ENCODE results near the gene IQGAP2. TPM values are rescaled to one million over a fixed set of nuclear protein-coding genes. Genes with fewer than 3 reads are reported as not detected.

The IQGAP2 gene
- total and polyA plus RNA-seq, 2 donors (not counting 1 experiment from before 2014, with no cell fraction given): 8.1 to 15.0 TPM

DNA sequence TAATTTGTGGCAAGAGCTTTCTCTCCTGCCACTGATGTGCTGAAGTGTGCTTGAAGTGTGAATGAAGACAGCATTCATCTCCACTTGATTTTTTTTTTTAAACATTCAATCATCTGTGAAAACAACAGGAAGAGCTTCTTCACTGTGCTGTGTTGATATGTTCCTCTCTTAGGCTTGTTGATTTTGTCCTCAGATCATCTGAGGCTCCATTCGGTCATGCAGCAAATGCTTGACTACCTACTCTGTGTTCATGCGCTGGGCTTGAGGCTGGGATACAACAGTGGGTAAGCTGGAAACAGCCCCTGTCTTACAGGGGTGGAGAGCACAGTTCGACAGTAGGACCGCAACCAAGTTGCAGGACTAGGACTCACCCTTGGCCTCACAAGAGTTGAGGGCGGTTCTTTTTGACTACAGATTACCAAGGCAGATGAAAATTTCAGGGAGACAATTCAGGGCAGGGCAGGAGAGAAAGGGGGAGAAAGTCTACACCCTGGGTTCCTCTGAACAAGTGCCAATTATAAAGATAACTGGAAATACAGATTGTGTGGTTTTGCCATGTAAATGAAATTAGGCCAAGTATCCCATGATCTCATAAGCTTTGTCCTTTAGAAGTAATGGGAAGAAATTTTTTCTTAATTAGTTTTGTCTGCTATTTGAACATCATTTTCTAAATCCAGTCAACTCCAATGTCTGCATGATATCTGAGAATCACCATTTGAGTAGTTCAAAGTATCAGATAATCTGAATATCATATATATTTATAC, 281.9 kb downstream of the IQGAP2 start:
- WGBS (ENCODE audit: insufficient coverage): 79% methylated on average over 5 of the region's 5 CpGs
- Histone ChIP-seq H3K79me2 (ENCODE audit: control insufficient read depth, insufficient read depth, low read length) (no peaks in the 10 kb centered on the region), H3K9ac (ENCODE audit: low read length) (no peak overlapping the region), H2AFZ (ENCODE audit: insufficient read depth, low read depth, low read length, poor library complexity, severe bottlenecking) (peak overlapping the region; percentile 3), H3K4me3 (ENCODE audit: control extremely low read depth in 1 of 5, extremely low read depth in 1 of 5, insufficient read depth in 1 of 5, low read depth in 2 of 5, low read length in 4 of 5) (no peak overlapping the region), H3K4me1 (ENCODE audit: control insufficient read depth in 2 of 2, insufficient read depth in 2 of 2, low read length in 2 of 2) (peaks cover 3 to 8% of the 10 kb centered on the region in 2 donors), H3K27me3 (replicated peaks in 1 of 4; ENCODE audit: control extremely low read depth in 1 of 4, control insufficient read depth in 3 of 4, insufficient read depth in 4 of 4, low read length in 3 of 4) (no peaks in the 10 kb centered on the region), H3K4me2 (replicated peaks; ENCODE audit: low read depth, low read length, poor library complexity, severe bottlenecking) (no peak overlapping the region), H3K9me3 (ENCODE audit: control extremely low read depth in 1 of 3, control insufficient read depth in 2 of 3, insufficient read depth in 1 of 3, low read length in 2 of 3) (no peaks in the 10 kb centered on the region), H4K20me1 (ENCODE audit: control insufficient read depth, insufficient read depth, low read length, poor library complexity, severe bottlenecking) (no peaks in the 10 kb centered on the region), H3K36me3 (replicated peaks in 1 of 2; ENCODE audit: control extremely low read depth in 1 of 2, control insufficient read depth in 1 of 2, extremely low read depth in 1 of 2, insufficient read depth in 2 of 2, low read length in 1 of 2) (peaks cover 0 to 10% of the 10 kb centered on the region in 2 experiments), H3K27ac (ENCODE audit: low read length in 2 of 2) (no peak overlapping the region)
- ChIA-PET CTCF (no interaction called here), POLR2A (no interaction called here)
- Mint-ChIP-seq H3K27ac (no peak overlapping the region), H3K4me1 (peaks cover 12% of the 10 kb centered on the region), H3K27me3 (peaks cover under 1% of the 10 kb centered on the region), H3K4me3 (no peak overlapping the region), H3K9me3 (ENCODE audit: insufficient read depth) (no peaks in the 10 kb centered on the region)
- DNase-seq (no peak), ATAC-seq (ENCODE audit: low read depth) (no peak)
- intact Hi-C loops (cut with micrococcal nuclease): no loop called here
- TF ChIP-seq EZH2 (IDR thresholded peaks at IDR 0.05; ENCODE audit: borderline replicate concordance, insufficient read depth, low read depth, low read length, poor library complexity, severe bottlenecking): no peak
- TF ChIP-seq CTCF (IDR thresholded peaks at IDR 0.05): no peak

DNA sequence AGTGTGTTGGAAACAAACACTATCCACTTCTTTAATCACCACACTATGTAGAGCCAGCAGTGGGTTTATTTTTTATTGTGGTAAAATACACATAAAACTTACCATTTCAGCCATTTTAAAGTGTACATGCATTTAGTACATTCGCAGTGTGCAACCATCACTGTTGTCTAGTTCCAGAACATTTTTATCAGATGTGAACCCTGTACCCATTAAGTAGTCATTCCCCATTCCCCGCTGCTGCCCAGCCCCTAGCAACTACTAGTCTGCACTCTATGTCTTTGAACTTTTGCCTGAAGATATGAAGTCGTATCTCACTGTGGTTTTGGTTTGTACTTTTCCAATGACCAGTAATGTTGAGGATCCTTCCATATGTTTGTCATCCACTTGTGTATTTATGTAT, 282.6 kb downstream of the IQGAP2 start:
- Histone ChIP-seq H3K9ac (ENCODE audit: low read length) (no peak overlapping the region), H3K4me2 (replicated peaks; ENCODE audit: low read depth, low read length, poor library complexity, severe bottlenecking) (no peak overlapping the region), H2AFZ (ENCODE audit: insufficient read depth, low read depth, low read length, poor library complexity, severe bottlenecking) (no peak overlapping the region), H3K27me3 (replicated peaks in 1 of 4; ENCODE audit: control extremely low read depth in 1 of 4, control insufficient read depth in 3 of 4, insufficient read depth in 4 of 4, low read length in 3 of 4) (no peaks in the 10 kb centered on the region), H3K27ac (ENCODE audit: low read length in 2 of 2) (no peak overlapping the region), H3K4me3 (ENCODE audit: control extremely low read depth in 1 of 5, extremely low read depth in 1 of 5, insufficient read depth in 1 of 5, low read depth in 2 of 5, low read length in 4 of 5) (no peak overlapping the region), H3K9me3 (ENCODE audit: control extremely low read depth in 1 of 3, control insufficient read depth in 2 of 3, insufficient read depth in 1 of 3, low read length in 2 of 3) (no peaks in the 10 kb centered on the region), H3K4me1 (ENCODE audit: control insufficient read depth in 2 of 2, insufficient read depth in 2 of 2, low read length in 2 of 2) (peaks cover 3 to 8% of the 10 kb centered on the region in 2 donors), H4K20me1 (ENCODE audit: control insufficient read depth, insufficient read depth, low read length, poor library complexity, severe bottlenecking) (no peaks in the 10 kb centered on the region), H3K36me3 (replicated peaks in 1 of 2; ENCODE audit: control extremely low read depth in 1 of 2, control insufficient read depth in 1 of 2, extremely low read depth in 1 of 2, insufficient read depth in 2 of 2, low read length in 1 of 2) (peaks cover 0 to 10% of the 10 kb centered on the region in 2 experiments), H3K79me2 (ENCODE audit: control insufficient read depth, insufficient read depth, low read length) (no peaks in the 10 kb centered on the region)
- ChIA-PET POLR2A (no interaction called here), CTCF (no interaction called here)
- no peak overlapping the region for H3K27ac Mint-ChIP-seq
- WGBS (ENCODE audit: insufficient coverage): 100% methylated on average over 2 of the region's 3 CpGs
- intact Hi-C loops (cut with micrococcal nuclease): no loop called here
- peaks cover 12% of the 10 kb centered on the region for H3K4me1 Mint-ChIP-seq
- DNase-seq (no peak), ATAC-seq (ENCODE audit: low read depth) (no peak)
- TF ChIP-seq EZH2 (IDR thresholded peaks at IDR 0.05; ENCODE audit: borderline replicate concordance, insufficient read depth, low read depth, low read length, poor library complexity, severe bottlenecking): no peak
- TF ChIP-seq CTCF (IDR thresholded peaks at IDR 0.05): no peak
- H3K4me3 Mint-ChIP-seq: no peak overlapping the region
- H3K9me3 Mint-ChIP-seq (ENCODE audit: insufficient read depth): no peaks in the 10 kb centered on the region
- no peaks in the 10 kb centered on the region for H3K27me3 Mint-ChIP-seq
